Renal pelvis (tissue), 4 donors: ENCODE results near the gene NNT. TPM values are rescaled to one million over a fixed set of nuclear protein-coding genes. Genes with fewer than 3 reads are reported as not detected.
A peak's percentile ranks its signal among the peaks of the same experiment; 100 is the strongest.

Experiments
- DNase-seq: peaks from one replicate; pipeline ENCODE4 v3.0.0-alpha.2; 2013
- polyA plus RNA-seq, 3 donors: library from polyadenylated mRNA; unstranded; fragments of 120-200 nt; gene quantifications; one replicate each; pipeline ENCODE4 v1.2.1, GENCODE V29; 2013; ENCODE audit not compliant: insufficient read length in 3 of 3

Gene NNT
- polyA plus RNA-seq, 3 donors, result 90.0 to 102 (median 96.5) TPM

DNA sequence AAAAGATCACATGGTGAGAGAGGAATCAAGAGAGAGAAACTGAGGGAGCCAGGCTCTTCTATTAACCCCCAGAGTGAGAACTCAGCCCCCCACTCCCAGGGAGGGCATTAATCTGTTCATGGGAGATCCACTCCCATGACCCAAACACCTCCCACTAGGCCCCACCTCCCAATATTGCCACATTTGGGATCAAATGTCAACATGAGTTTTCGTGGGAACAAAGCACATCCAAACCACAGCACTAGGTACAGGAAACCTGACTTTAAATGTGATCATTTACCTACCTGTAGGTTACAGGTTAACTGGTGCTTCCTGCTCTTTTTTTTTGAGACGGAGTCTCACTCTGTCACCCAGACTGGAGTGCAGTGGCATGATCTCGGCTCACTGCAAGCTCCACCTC, 16.9 kb downstream of the NNT start:
- DNase-seq, result no peak

- no peak for DNase-seq
These were observed 18.0 kb downstream of the NNT start for GRCh38 chr5:43620944-43621505.

- DNase-seq, result no peak
These were observed 19.1 kb downstream of the NNT start for GRCh38 chr5:43622074-43622473.

GRCh38 chr5:43623048-43623680, 20.2 kb downstream of the NNT start:
- no peak for DNase-seq

- DNase-seq, result no peak
These were observed 24.0 kb downstream of the NNT start for GRCh38 chr5:43627028-43627427.

GRCh38 chr5:43631182-43631910, 28.4 kb downstream of the NNT start:
- DNase-seq, result peak; percentile 70

- no peak for DNase-seq
These were observed 31.6 kb downstream of the NNT start for GRCh38 chr5:43634621-43635020.

DNA sequence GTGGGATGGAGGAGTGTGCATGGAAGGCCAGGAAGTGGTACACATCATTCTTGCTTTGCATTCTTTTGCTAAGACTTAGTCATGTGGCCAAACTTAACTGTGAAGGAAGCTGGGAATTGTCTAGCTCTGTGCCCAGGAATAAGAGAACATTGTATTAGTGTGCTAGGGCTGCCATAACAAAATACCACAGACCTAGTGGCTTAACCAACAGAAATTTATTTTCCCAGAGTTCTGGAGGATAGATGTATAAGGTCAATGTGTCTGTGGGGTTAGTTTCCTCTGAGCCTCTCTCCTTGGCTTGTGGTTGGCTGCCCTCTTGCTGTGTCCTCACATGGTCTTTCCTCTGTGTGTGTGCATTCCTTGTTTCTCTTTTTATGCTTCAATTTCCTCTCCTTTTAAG, 32.4 kb downstream of the NNT start:
- no peak for DNase-seq

GRCh38 chr5:43636076-43636475, 33.1 kb downstream of the NNT start:
- DNase-seq, result no peak

- no peak for DNase-seq
These were observed 34.4 kb downstream of the NNT start for GRCh38 chr5:43637416-43637815.

GRCh38 chr5:43638107-43638506, 35.1 kb downstream of the NNT start:
- DNase-seq, result no peak

GRCh38 chr5:43638546-43638945, 35.6 kb downstream of the NNT start:
- no peak for DNase-seq

GRCh38 chr5:43639566-43639965, 36.6 kb downstream of the NNT start:
- DNase-seq, result no peak

- DNase-seq, result no peak
These were observed 39.4 kb downstream of the NNT start for GRCh38 chr5:43642428-43642827.

GRCh38 chr5:43643327-43643726, 40.3 kb downstream of the NNT start:
- no peak for DNase-seq

DNA sequence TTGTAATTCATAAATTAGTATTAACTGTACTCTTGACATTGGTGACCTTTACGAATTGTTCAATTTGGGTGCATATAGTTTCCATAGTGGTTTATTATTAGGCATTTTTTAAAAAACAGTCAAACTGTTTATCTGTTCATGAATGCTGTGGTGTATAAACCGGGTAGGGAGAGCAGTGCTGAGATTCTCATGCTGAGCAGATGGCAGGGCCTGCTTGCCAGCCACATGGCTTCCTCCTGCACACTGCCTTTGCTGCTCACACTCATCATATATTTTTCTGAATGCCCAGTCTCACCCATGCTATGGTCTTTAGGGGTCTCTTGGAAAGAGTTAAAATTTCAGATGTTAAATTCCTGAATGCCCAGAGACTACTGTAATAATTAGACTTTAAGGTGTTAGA, 40.8 kb downstream of the NNT start:
- DNase-seq, result no peak

GRCh38 chr5:43646992-43647391, 44.0 kb downstream of the NNT start:
- no peak for DNase-seq

DNA sequence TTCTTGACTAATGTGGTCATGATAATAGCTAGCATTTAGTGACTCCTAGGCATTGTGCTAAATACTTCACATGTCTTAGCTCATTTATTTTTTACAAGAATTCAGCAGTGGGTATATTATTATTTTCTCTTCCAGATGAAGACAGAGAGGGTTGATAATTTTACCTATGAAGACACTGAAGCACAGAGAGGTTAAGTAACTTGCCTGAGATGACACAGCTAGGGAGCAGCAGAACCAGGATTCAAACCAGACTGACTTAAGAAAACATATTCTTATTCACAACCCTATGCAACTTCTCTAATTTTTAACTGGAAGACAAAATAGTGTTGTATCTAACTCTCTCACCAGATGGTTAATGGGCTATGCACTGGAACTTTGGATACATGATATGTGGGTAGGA, 44.8 kb downstream of the NNT start:
- DNase-seq, result no peak

GRCh38 chr5:43648499-43649124, 45.6 kb downstream of the NNT start:
- DNase-seq, result no peak

DNA sequence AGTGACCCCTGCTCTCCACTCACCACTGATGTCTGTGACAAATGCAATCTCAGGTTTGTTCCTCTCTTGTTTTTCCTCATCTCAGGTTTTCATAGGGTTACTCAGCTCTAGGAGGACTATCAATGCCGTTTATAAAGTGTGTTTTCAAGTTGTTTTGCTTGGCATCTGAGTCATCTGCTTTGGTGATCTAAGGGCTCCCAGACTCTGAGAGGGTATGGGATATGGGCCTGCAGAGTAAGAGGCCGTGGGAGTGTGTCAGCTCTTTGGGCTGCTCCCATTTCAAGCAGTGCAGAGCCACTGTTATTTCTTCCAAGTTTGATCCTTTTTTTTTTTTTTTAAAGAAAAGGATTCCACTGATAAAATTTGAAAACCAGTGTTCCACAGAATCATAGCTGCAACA, 46.3 kb downstream of the NNT start:
- DNase-seq, result no peak

GRCh38 chr5:43652537-43653302, 49.7 kb downstream of the NNT start:
- DNase-seq, result no peak

- no peak for DNase-seq
These were observed 55.5 kb downstream of the NNT start for GRCh38 chr5:43658509-43658908.
